ENCODE measurements around the gene TBX20.

- TF ChIP-seq, protein P1, sequence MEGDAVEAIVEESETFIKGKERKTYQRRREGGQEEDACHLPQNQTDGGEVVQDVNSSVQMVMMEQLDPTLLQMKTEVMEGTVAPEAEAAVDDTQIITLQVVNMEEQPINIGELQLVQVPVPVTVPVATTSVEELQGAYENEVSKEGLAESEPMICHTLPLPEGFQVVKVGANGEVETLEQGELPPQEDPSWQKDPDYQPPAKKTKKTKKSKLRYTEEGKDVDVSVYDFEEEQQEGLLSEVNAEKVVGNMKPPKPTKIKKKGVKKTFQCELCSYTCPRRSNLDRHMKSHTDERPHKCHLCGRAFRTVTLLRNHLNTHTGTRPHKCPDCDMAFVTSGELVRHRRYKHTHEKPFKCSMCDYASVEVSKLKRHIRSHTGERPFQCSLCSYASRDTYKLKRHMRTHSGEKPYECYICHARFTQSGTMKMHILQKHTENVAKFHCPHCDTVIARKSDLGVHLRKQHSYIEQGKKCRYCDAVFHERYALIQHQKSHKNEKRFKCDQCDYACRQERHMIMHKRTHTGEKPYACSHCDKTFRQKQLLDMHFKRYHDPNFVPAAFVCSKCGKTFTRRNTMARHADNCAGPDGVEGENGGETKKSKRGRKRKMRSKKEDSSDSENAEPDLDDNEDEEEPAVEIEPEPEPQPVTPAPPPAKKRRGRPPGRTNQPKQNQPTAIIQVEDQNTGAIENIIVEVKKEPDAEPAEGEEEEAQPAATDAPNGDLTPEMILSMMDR (IDR thresholded peaks at IDR 0.05; ENCODE audit: low read depth, low read length): no peak
- no peak for TF ChIP-seq EZH2phosphoT487 (IDR thresholded peaks at IDR 0.05; ENCODE audit: low read depth)
Observed at GRCh38 chr7:35185908-35186731, 67.8 kb downstream of the TBX20 start.

Measured in OCI-LY3 (cell line).